GM12865 (cell line): ENCODE data around the gene SSC5D.

Experiments used
- DNase-seq: peaks from one replicate; pipeline ENCODE4 v3.0.0; 2010; ENCODE audit warnings: low read depth
- H3K4me3 ChIP-seq: 2 replicates; pipeline ENCODE4 v1.5.1; 2011; ENCODE audit warnings: mild to moderate bottlenecking, low read depth, low read length, control low read depth
- TF ChIP-seq, protein P1 (sequence below): IDR thresholded peaks from 2 replicates; pipeline ENCODE4 v1.5.1; 2011; ENCODE audit warnings: low read length, control low read depth, low read depth, inconsistent platforms; ENCODE audit not compliant: insufficient read depth; ENCODE audit errors: missing control alignments

Gene SSC5D

DNA sequence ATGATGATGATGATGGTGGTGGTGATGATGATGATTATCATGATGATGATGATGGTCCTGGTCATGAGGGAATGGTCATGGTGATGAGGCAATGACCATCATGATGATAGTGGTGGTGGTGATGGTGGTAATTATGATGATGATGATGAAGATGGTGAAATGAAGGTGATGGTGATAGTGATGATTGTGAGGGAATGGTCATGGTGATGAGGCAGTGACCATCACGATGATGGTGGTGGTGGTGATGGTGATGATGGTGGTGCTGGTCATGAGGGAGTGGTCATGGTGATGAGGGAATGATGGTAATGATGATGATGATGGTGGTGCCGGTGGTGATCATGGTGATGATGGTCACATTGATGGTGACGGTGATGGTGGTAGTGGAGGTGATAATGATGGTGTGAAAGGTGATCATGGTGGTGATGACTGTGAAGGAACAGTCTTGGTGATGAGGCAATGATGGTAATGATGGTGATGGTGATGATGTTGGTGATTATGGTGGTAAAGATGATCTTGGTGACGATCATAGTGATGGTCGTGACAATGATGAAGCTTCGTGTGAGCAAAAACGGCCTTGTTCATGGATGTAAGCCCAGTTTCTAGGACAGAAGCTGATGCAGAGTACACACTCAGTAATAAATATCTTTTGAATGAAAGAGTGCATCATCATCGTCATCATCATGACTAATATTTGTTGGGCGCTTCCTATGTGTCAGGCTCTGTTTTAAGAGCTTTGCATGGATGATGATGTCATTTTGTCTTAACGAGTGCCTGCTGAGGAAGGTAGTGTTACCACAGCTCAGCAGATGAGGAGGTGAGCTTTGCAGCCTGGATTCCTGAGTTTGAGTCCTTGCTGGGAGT lies 31.4 kb downstream of the SSC5D start:
- no peak for DNase-seq
- no peak overlapping the region for H3K4me3 ChIP-seq
- TF ChIP-seq, protein P1, sequence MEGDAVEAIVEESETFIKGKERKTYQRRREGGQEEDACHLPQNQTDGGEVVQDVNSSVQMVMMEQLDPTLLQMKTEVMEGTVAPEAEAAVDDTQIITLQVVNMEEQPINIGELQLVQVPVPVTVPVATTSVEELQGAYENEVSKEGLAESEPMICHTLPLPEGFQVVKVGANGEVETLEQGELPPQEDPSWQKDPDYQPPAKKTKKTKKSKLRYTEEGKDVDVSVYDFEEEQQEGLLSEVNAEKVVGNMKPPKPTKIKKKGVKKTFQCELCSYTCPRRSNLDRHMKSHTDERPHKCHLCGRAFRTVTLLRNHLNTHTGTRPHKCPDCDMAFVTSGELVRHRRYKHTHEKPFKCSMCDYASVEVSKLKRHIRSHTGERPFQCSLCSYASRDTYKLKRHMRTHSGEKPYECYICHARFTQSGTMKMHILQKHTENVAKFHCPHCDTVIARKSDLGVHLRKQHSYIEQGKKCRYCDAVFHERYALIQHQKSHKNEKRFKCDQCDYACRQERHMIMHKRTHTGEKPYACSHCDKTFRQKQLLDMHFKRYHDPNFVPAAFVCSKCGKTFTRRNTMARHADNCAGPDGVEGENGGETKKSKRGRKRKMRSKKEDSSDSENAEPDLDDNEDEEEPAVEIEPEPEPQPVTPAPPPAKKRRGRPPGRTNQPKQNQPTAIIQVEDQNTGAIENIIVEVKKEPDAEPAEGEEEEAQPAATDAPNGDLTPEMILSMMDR: no peak

DNA sequence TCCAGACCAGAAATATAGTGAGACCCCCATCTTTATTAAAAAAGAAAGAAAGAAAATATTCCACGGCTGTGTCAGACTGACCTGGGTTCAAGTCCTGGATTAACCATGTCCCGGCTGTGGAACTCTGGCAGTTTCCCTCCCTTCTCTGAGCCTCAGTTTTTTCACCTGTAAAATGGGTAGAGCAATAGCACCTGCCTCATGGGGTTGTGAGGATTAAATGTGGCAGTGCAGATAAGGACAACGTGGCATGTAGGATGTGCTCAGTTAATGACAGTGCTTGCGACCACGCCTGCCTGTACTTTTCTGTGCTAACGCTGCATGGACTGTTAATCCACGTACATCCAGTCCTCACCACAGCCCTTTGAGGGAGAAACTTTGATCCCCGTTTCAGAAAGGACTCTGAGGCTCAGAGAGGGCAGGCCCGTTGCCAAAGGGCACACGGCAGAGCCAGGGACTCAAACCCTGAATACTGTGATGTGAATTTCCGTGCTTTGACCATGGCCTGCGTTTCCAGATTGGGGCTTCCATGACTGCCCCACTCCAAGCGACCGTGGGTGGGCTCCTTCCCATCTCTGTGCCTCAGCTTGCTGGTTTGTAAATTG lies 32.6 kb downstream of the SSC5D start:
- no peak overlapping the region for H3K4me3 ChIP-seq
- DNase-seq: no peak
- TF ChIP-seq, protein P1: no peak

DNA sequence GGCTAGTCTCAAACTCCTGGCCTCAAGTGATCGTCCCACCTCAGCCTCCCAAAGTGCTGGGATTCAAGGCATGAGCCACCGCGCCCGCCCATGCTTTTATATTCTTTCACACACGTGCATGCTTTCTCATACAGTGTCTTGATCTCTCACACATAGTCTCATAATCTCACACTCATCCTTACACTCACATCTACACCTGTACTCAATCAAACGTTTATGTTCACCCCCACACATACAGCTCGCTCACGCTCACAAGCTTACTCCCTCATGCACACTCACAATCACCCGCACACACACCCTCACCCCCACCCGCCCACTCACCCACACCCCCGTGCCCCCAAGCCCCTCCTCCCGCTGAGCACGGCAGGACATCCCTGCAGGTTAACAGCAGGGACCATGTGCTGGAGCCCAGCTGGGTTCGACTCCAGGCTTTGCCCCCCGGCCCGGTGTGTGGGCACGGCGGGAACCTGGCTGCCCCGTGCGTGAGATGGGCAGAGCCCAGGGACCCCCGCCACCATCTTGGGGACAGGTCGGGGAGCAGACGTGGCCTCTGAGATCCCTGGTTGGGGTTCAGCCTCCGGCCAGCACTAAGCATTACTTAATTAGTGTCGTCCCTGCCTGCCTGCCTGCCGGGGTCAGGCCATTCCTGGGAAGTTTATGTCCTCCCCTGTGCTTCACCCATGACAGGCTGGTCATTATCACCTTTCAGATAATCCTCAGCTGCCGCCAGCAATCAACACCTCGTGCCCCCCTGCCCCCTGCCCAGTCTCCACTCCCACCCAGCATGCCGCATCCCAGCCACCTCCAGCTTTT lies 37.3 kb downstream of the SSC5D start:
- no peak for DNase-seq
- TF ChIP-seq, protein P1: no peak
- H3K4me3 ChIP-seq: no peak overlapping the region

DNA sequence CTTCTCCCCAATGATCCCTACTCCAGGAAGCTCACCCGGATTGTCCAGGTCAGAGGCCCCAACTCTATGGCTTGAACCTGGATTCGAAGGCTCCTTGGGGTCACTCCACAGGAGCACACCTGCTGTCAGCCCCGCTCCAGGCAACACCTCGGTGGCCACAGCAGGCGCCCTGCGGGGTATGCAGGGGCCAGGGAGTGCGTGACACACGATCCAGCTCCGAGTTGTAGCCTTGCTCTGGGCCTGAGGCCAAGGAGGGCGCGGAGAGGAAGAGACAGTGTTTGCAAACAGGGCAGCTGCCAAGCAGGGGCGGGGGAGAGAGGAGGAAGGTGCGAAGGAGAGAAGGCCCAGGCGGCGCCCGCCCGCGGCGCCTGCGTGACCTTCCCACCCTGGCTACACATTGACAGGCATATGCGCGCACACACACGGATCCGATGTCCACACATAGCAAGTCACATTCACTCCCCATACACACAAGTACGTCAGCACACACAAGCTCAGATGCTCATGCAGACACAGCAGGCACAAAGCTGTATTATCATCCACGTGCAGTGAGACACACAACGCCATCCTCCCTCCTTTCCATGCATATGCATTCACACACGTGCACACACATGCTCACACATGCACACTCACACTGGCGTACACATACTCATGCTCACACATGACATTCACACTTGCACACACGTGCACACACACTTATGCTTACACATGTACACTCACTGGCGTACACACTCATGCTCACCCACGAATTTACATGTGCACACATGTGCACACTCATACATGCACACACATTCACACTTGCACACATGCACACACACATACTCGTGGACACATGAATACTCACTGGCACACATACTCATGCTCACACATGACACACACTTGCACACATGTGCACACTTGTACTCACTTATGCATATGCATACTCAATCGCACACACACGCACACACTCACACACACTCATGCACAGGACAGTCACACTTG lies 38.3 kb downstream of the SSC5D start:
- DNase-seq: no peak
- TF ChIP-seq, protein P1: no peak
- H3K4me3 ChIP-seq: no peak overlapping the region

DNA sequence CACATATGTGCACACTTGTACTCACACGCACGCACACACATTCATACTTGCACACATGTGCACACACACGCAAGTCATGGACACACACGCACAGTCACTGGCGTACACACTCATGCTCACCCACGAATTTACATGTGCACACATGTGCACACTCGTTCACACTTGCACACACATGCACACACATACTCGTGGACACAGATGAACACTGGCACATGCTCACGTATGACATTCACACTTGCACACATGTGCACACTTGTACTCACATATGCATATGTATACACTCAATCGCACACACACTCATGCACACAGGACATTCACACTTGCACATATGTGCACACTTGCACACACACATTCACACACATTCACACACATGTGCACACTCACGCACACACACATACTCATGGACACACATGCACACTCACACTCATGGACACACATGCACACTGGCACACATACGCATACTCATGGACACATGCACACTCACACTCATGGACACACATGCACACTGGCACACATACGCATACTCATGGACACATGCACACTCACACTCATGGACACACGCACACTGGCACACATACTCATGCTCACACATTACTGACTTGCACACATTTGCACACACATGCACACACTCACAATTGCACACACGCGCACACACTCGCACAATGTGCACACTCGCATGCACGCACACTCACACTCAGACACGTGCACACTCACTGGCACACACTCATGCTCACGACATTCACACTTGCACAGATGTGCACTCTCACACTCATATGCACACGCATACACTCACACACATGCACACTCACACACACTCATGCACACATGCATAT lies 39.2 kb downstream of the SSC5D start:
- no peak overlapping the region for H3K4me3 ChIP-seq
- no peak for DNase-seq
- TF ChIP-seq, protein P1: no peak
